Thyroid gland (tissue), 4 donors: ENCODE results near the gene ANXA2. TPM values are rescaled to one million over a fixed set of nuclear protein-coding genes. Genes with fewer than 3 reads are reported as not detected.

Source experiments
- DNase-seq, 2 donors: peaks; one replicate each; pipeline ENCODE4 v3.0.0-alpha.2; 2019
- H3K27ac ChIP-seq, 3 donors: fragments of 200-600 bp; sonication (generic); 1 replicate in 2 of 3; 2 replicates in 1 of 3; pipeline ENCODE4 v1.5.1; 2016 to 2019; ENCODE audit warnings: mild to moderate bottlenecking in 1 of 3, moderate library complexity in 1 of 3
- H3K27me3 ChIP-seq: fragments of 200-600 bp; sonication (generic); one replicate; pipeline ENCODE4 v1.5.1; 2019
- H3K36me3 ChIP-seq, 2 donors: fragments of 200-600 bp; sonication (generic); one replicate each; pipeline ENCODE4 v1.5.1; 2016 to 2019
- H3K4me1 ChIP-seq, 2 donors: fragments of 200-600 bp; sonication (generic); one replicate each; pipeline ENCODE4 v1.5.1; 2017 to 2019
- H3K4me3 ChIP-seq, 3 donors: fragments of 200-600 bp; sonication (generic); replicated peaks in 1 of 3; 1 replicate in 2 of 3; 2 replicates in 1 of 3; pipeline ENCODE4 v1.5.1; 2016; ENCODE audit warnings: mild to moderate bottlenecking in 1 of 3
- H3K9me3 ChIP-seq: fragments of 200-600 bp; sonication (generic); one replicate; pipeline ENCODE4 v1.5.1; 2017
- CTCF ChIP-seq, 6 experiments: fragments of 200-600 bp in 3 of 6; fragments of 450-650 bp in 3 of 6; sonication (generic) in 3 of 6; IDR thresholded peaks; one replicate each; pipeline ENCODE4 v1.5.1; 2016 to 2019; ENCODE audit warnings: antibody characterized with exemption in 6 of 6, mild to moderate bottlenecking in 2 of 6, inconsistent platforms in 1 of 6, moderate library complexity in 1 of 6
- POLR2A ChIP-seq, 2 donors: fragments of 450-650 bp; IDR thresholded peaks; one replicate each; pipeline ENCODE4 v1.6.1; 2017; ENCODE audit warnings: antibody characterized with exemption in 2 of 2, mild to moderate bottlenecking in 2 of 2, moderate library complexity in 1 of 2
- WGBS, 2 donors: methylation state at CpG; one replicate each; pipeline ENCODE4 v1.1.5; 2017; 5-methylcytosine and 5-hydroxymethylcytosine counted together
- intact Hi-C: fragments of 100-400 bp; cut with DNase I; formaldehyde crosslinking; loops from one replicate; pipeline ENCODE4 v1.15.1; 2023
- total RNA-seq, 4 donors: library from RNA; depleted of rRNA; stranded (reverse); fragments of >200 nt; gene quantifications; one replicate each; pipeline ENCODE4 v1.2.3, GENCODE V29; 2016

ANXA2 gene
- total RNA-seq, 4 donors from 2014 or later = 436 to 796 (median 612) TPM

- no peak for DNase-seq
- WGBS, 2 donors = 88 to 89% methylated on average over 7 of the region's 7 CpGs
- TF ChIP-seq POLR2A (IDR thresholded peaks at IDR 0.05) = no peak
- TF ChIP-seq CTCF (IDR thresholded peaks at IDR 0.05) = no peak
- no peaks in the 10 kb centered on the region for H3K27me3 ChIP-seq
- H3K4me1 ChIP-seq = peaks cover 27 to 37% of the 10 kb centered on the region in 2 donors
- H3K4me3 ChIP-seq = no peak overlapping the region
- peaks cover 0 to 3% of the 10 kb centered on the region in 2 donors for H3K36me3 ChIP-seq
- H3K9me3 ChIP-seq = no peaks in the 10 kb centered on the region
- intact Hi-C loops = no loop called here
- no peak overlapping the region for H3K27ac ChIP-seq
Measured at GRCh38 chr15:60385620-60386552, 11.9 kb downstream of the ANXA2 start.

GRCh38 chr15:60384526-60385126 lies 13.2 kb downstream of the ANXA2 start:
- 82 to 86% methylated on average over 3 of the region's 3 CpGs for WGBS, 2 donors

GRCh38 chr15:60384053-60384452 lies 13.7 kb downstream of the ANXA2 start:
- Histone ChIP-seq H3K4me3 (no peak overlapping the region), H3K9me3 (no peaks in the 10 kb centered on the region), H3K27me3 (no peaks in the 10 kb centered on the region), H3K36me3 (peaks cover 0 to 3% of the 10 kb centered on the region in 2 donors), H3K4me1 (peaks cover 15 to 32% of the 10 kb centered on the region in 2 donors), H3K27ac (no peak overlapping the region)
- 73 to 80% methylated on average over 3 of the region's 3 CpGs for whole genome bisulfite sequencing, 2 donors
- TF ChIP-seq CTCF (IDR thresholded peaks at IDR 0.05) = no peak
- no peak for TF ChIP-seq POLR2A (IDR thresholded peaks at IDR 0.05)
- intact Hi-C loops = no loop called here
- DNase-seq = no peak

More at GRCh38 chr15:60384526-60385126, 13.2 kb downstream of the ANXA2 start:
- no peak overlapping the region for H3K4me3 ChIP-seq
- no peaks in the 10 kb centered on the region for H3K27me3 ChIP-seq
- peaks cover 0 to 3% of the 10 kb centered on the region in 2 donors for H3K36me3 ChIP-seq
- H3K27ac ChIP-seq = no peak overlapping the region
- intact Hi-C loops = no loop called here
- no peaks in the 10 kb centered on the region for H3K9me3 ChIP-seq
- no peak for DNase-seq
- H3K4me1 ChIP-seq = peaks cover 20 to 30% of the 10 kb centered on the region in 2 donors
- TF ChIP-seq POLR2A (IDR thresholded peaks at IDR 0.05) (no peak), CTCF (IDR thresholded peaks at IDR 0.05) (no peak)

GRCh38 chr15:60382773-60383674 lies 14.8 kb downstream of the ANXA2 start:
- TF ChIP-seq CTCF (IDR thresholded peaks at IDR 0.05) = no peak
- TF ChIP-seq POLR2A (IDR thresholded peaks at IDR 0.05) = no peak
- no peaks in the 10 kb centered on the region for H3K9me3 ChIP-seq
- H3K4me1 ChIP-seq = peaks cover 13 to 42% of the 10 kb centered on the region in 2 donors
- DNase-seq = no peak
- intact Hi-C loops = no loop called here
- H3K36me3 ChIP-seq = peaks cover 0 to 3% of the 10 kb centered on the region in 2 donors
- H3K27ac ChIP-seq = peak overlapping the region in 1 of 3 donors; percentile 54
- H3K27me3 ChIP-seq = no peaks in the 10 kb centered on the region
- no peak overlapping the region for H3K4me3 ChIP-seq
- WGBS, 2 donors = 92 to 93% methylated on average over 8 of the region's 8 CpGs
